GM21825 (cell line): ENCODE measurements around the gene SLC22A2.

Experiments
- ATAC-seq: cut with Tn5 transposase; IDR thresholded peaks from one replicate; pipeline ENCODE4 v1.9.1; 2021; ENCODE audit warnings: mild to moderate bottlenecking, moderate library complexity; ENCODE audit not compliant: unreplicated experiment

SLC22A2 gene

GRCh38 chr6:160218810-160219209 lies 39.8 kb downstream of the SLC22A2 start:
- no peak for ATAC-seq

GRCh38 chr6:160217863-160218262 lies 40.8 kb downstream of the SLC22A2 start:
- no peak for ATAC-seq

GRCh38 chr6:160217073-160217472 lies 41.5 kb downstream of the SLC22A2 start:
- ATAC-seq: no peak

GRCh38 chr6:160215232-160215631 lies 43.4 kb downstream of the SLC22A2 start:
- no peak for ATAC-seq

GRCh38 chr6:160207618-160208017 lies 51.0 kb downstream of the SLC22A2 start:
- no peak for ATAC-seq

GRCh38 chr6:160204710-160205109 lies 53.9 kb downstream of the SLC22A2 start:
- no peak for ATAC-seq

GRCh38 chr6:160203953-160204352 lies 54.7 kb downstream of the SLC22A2 start:
- ATAC-seq: no peak

GRCh38 chr6:160203522-160203921 lies 55.1 kb downstream of the SLC22A2 start:
- ATAC-seq: no peak

GRCh38 chr6:160203076-160203475 lies 55.5 kb downstream of the SLC22A2 start:
- ATAC-seq: no peak

- no peak for ATAC-seq
Observed at GRCh38 chr6:160202411-160202810, 56.2 kb downstream of the SLC22A2 start.

- ATAC-seq: no peak
Observed at GRCh38 chr6:160201061-160201460, 57.6 kb downstream of the SLC22A2 start.

GRCh38 chr6:160198606-160199211 lies 59.9 kb downstream of the SLC22A2 start:
- peak; percentile 94 for ATAC-seq

GRCh38 chr6:160197662-160198061 lies 61.0 kb downstream of the SLC22A2 start:
- ATAC-seq: no peak

- ATAC-seq: no peak
Observed at GRCh38 chr6:160194808-160195207, 63.8 kb downstream of the SLC22A2 start.

- ATAC-seq: no peak
Observed at GRCh38 chr6:160192840-160193239, 65.8 kb downstream of the SLC22A2 start.

GRCh38 chr6:160190973-160191372 lies 67.6 kb downstream of the SLC22A2 start:
- ATAC-seq: no peak

GRCh38 chr6:160190081-160190480 lies 68.5 kb downstream of the SLC22A2 start:
- no peak for ATAC-seq

GRCh38 chr6:160188773-160189172 lies 69.8 kb downstream of the SLC22A2 start:
- no peak for ATAC-seq

GRCh38 chr6:160180706-160181105 lies 77.9 kb downstream of the SLC22A2 start:
- no peak for ATAC-seq

GRCh38 chr6:160178271-160178670 lies 80.3 kb downstream of the SLC22A2 start:
- ATAC-seq: no peak

- no peak for ATAC-seq
Observed at GRCh38 chr6:160177220-160177619, 81.4 kb downstream of the SLC22A2 start.

GRCh38 chr6:160174681-160175080 lies 83.9 kb downstream of the SLC22A2 start:
- ATAC-seq: no peak

GRCh38 chr6:160173806-160174527 lies 84.7 kb downstream of the SLC22A2 start:
- ATAC-seq: no peak
